IPS DF 6.9 (cell line): ENCODE results near the gene ZNF462.

Experiments
- DNase-seq: peaks from one replicate; pipeline ENCODE4 v3.0.0-alpha.2; 2013; ENCODE audit warnings: low read depth, low spot score
- H3K27ac ChIP-seq: one replicate; pipeline ENCODE4 v1.5.1; 2013; ENCODE audit warnings: low read length, control low read depth
- H3K27me3 ChIP-seq: 2 replicates; pipeline ENCODE4 v1.6.1; 2013; ENCODE audit warnings: mild to moderate bottlenecking, low read length; ENCODE audit not compliant: control insufficient read depth, insufficient read depth
- H3K36me3 ChIP-seq: 2 replicates; pipeline ENCODE4 v1.6.1; 2013; ENCODE audit warnings: low read length; ENCODE audit not compliant: control insufficient read depth, insufficient read depth
- H3K4me1 ChIP-seq: 2 replicates; pipeline ENCODE4 v1.6.1; 2013; ENCODE audit warnings: low read length; ENCODE audit not compliant: control insufficient read depth, insufficient read depth
- H3K4me3 ChIP-seq: 2 replicates; pipeline ENCODE4 v1.5.1; 2013; ENCODE audit warnings: mild to moderate bottlenecking, low read length
- H3K9me3 ChIP-seq: 2 replicates; pipeline ENCODE4 v1.6.1; 2013; ENCODE audit warnings: low read length, inconsistent platforms; ENCODE audit not compliant: control insufficient read depth, insufficient read depth
- WGBS: extraction: QIAGEN DNeasy Blood & Tissue Kit; methylation state at CpG from one replicate; pipeline ENCODE4 v1.1.7; 2013; ENCODE audit warnings: mixed read lengths, missing lambda C conversion rate; ENCODE audit not compliant: insufficient read length, insufficient coverage; 5-methylcytosine and 5-hydroxymethylcytosine counted together

The ZNF462 gene

DNA sequence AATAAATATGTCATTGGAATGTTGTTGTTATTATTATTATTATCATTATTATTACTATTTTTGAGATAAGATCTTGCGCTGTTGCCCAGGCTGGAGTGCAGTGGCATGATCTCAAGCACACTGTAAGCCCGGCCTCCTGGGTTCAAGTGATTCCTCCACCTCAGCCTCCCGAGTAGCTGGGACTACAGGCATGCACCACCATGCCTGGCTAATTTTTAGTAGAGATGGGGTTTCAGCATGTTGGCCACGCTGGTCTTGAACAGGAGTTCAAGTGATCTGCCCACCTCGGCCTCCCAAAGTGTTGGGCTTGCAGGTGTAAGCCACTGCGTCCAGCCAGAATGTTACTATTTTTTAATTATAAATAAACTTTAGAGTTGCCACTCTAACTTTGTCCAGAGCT, 14.4 kb downstream of the ZNF462 start:
- Histone ChIP-seq H3K4me3 (no peak overlapping the region), H3K4me1 (peaks cover 21% of the 10 kb centered on the region; the same call in 1 of the 2 replicates), H3K9me3 (no peaks in the 10 kb centered on the region), H3K27ac (no peak overlapping the region), H3K27me3 (no peaks in the 10 kb centered on the region), H3K36me3 (no peaks in the 10 kb centered on the region)
- WGBS: no CpG with 5 or more reads among the region's 6 CpGs
- no peak for DNase-seq

DNA sequence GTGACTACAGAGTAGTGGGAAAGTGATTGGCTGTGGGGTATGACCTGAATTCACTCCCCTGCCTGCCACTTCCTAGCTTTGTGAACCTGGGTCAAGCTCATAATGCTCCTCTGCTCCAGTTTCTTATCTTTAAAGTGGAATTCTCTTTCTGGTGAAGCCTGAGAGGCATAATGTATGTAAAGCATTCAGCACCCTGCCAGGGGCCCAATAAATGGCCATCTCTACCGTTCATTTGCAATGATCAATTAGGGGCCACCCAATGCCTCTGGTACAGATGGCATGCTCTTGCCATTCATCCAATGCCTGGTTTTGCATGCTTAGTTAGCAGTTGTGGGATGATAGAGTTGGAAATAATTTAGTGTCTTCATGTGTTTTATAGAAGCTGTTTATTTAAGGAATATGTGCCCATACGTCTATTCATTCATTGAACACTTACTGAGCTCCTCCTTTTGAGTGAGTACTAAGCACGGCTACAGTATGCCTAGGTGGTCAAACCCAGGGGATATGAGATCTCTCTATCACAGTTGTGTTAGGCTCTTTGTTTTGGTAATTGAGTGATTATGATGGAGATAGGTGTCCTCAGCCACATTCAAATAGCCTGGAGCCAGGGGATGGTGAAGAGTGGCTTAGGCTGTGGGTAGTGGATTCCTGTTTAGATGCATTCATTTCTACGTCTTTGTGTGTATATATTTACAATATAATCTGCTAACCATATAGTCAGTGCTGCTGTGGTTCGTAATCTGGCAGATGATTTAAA, 15.3 kb downstream of the ZNF462 start:
- H3K4me3 ChIP-seq: no peak overlapping the region; the same call in 1 of the 2 replicates
- H3K27ac ChIP-seq: peak overlapping the region; percentile 55
- no peak for DNase-seq
- no CpG with 5 or more reads among the region's 5 CpGs for WGBS
- H3K36me3 ChIP-seq: no peaks in the 10 kb centered on the region
- H3K27me3 ChIP-seq: no peaks in the 10 kb centered on the region
- no peaks in the 10 kb centered on the region for H3K9me3 ChIP-seq
- peaks cover 21% of the 10 kb centered on the region; the same call in 1 of the 2 replicates for H3K4me1 ChIP-seq

DNA sequence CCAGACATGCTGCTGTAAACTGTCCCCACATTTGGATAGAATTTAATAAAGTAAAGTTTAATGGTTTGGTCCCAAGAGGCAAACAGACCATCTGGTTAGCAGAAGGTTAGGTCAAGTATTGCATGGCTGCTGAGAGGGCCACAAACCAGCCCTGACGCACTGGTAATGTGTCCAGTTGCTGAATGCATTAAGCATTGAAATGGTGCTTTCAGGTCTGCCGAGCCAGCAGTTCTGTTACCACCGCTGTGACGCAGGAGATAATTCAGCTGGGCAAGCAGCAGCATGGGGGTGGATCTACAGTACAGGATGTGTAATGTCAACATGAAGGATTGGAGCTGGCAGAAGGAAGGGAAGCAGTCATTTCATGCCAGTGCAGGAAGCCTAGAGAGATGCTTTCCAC, 16.0 kb downstream of the ZNF462 start:
- Histone ChIP-seq H3K4me1 (peaks cover 20% of the 10 kb centered on the region; the same call in 1 of the 2 replicates), H3K9me3 (no peaks in the 10 kb centered on the region), H3K4me3 (no peak overlapping the region), H3K27me3 (no peaks in the 10 kb centered on the region), H3K36me3 (no peaks in the 10 kb centered on the region), H3K27ac (no peak overlapping the region)
- no peak for DNase-seq
- WGBS: no CpG with 5 or more reads among the region's 4 CpGs

DNA sequence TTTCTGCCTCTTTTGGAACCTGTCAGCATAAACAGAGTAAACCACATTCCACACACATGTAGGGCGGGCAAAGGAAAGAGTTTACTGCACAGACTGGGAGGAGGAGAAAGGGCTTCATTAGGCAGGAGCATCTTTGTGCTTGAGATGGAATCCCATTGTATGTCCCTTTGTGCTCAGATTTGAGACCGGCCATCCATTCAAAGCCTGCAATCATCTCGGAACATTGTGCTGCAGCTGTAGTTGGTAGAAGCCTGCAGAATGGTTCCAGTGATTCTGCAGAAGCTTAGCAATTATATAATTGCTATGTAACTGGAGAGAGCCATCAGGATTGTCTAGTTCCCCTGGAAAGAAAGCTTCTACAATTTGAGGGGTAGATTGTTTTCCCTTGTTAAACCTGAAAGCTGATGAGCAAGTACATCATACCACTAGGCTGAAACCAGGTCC, 16.5 kb downstream of the ZNF462 start:
- Histone ChIP-seq H3K27ac (no peak overlapping the region), H3K9me3 (no peaks in the 10 kb centered on the region), H3K4me1 (peaks cover 20% of the 10 kb centered on the region; the same call in 1 of the 2 replicates), H3K4me3 (no peak overlapping the region), H3K27me3 (no peaks in the 10 kb centered on the region), H3K36me3 (no peaks in the 10 kb centered on the region)
- no CpG with 5 or more reads among the region's 3 CpGs for WGBS
- no peak for DNase-seq

DNA sequence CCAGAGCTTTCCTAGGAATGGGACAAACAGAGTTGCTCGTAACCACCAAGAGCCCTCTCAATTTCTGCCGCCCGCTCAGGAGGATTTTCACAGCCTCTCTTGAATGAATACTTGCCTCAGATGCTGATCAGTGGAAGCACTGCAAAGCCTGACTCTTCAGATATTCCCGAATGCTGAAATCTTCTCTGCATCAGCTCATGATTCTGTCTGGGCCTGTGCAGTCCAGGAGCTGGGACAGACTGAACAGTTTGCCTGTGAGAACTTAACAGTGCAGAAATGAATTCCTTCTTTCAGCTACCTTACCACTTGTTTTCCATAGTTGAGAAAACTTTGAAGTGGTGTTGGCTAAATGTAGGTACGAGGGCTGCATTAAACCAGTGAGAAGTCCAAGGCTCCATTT, 17.1 kb downstream of the ZNF462 start:
- H3K36me3 ChIP-seq: no peaks in the 10 kb centered on the region
- no peak overlapping the region for H3K4me3 ChIP-seq
- WGBS: no CpG with 5 or more reads among the region's 5 CpGs
- no peaks in the 10 kb centered on the region for H3K27me3 ChIP-seq
- no peaks in the 10 kb centered on the region for H3K9me3 ChIP-seq
- peaks cover 20% of the 10 kb centered on the region; the same call in 1 of the 2 replicates for H3K4me1 ChIP-seq
- H3K27ac ChIP-seq: no peak overlapping the region
- no peak for DNase-seq

DNA sequence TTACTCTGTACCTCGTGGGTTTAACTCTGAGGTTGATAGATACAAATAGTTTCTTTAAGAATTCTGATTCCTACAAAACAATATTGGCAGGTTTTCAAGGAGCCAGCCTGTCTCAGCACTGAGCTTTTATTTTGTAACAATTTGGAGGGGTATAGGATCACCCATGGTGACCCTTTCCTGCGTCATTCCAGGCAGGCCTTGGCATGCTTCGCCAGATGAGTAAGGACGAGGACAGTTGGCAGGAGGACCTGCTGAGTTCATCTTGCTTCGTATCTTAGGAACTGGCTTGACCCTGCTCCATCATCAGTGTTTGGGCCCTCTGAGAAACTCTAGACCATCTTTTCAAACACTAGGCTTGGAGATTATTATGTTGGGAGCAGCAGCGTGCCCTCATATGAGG, 17.9 kb downstream of the ZNF462 start:
- no peak for DNase-seq
- no peaks in the 10 kb centered on the region for H3K9me3 ChIP-seq
- no peaks in the 10 kb centered on the region for H3K36me3 ChIP-seq
- no peak overlapping the region for H3K27ac ChIP-seq
- peaks cover 20% of the 10 kb centered on the region; the same call in 1 of the 2 replicates for H3K4me1 ChIP-seq
- H3K27me3 ChIP-seq: no peaks in the 10 kb centered on the region
- no peak overlapping the region for H3K4me3 ChIP-seq
- no CpG with 5 or more reads among the region's 6 CpGs for WGBS

DNA sequence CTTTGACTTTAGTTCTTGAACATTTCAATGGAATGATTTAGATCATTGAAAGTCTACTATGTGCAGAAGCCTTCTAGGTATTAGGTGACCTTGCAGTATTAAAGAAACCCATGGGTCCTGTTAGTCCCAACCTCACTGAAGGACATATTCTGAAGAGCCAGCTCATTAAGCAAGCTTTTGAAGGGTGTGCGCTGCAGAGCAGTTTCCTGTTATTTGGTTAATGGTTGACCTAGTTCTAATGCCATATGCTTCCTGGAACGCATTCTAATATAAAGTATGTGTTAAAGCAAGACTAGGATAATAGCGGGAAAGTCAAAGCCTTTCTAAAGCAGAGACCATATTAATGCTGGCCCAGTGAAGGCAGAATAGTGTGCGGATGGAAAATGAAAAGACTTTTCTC, 20.1 kb downstream of the ZNF462 start:
- H3K4me3 ChIP-seq: no peak overlapping the region
- H3K27ac ChIP-seq: no peak overlapping the region
- DNase-seq: no peak
- no peaks in the 10 kb centered on the region for H3K27me3 ChIP-seq
- no peaks in the 10 kb centered on the region for H3K9me3 ChIP-seq
- H3K4me1 ChIP-seq: peaks cover 17% of the 10 kb centered on the region; the same call in 1 of the 2 replicates
- WGBS: no CpG with 5 or more reads among the region's 4 CpGs
- H3K36me3 ChIP-seq: no peaks in the 10 kb centered on the region

DNA sequence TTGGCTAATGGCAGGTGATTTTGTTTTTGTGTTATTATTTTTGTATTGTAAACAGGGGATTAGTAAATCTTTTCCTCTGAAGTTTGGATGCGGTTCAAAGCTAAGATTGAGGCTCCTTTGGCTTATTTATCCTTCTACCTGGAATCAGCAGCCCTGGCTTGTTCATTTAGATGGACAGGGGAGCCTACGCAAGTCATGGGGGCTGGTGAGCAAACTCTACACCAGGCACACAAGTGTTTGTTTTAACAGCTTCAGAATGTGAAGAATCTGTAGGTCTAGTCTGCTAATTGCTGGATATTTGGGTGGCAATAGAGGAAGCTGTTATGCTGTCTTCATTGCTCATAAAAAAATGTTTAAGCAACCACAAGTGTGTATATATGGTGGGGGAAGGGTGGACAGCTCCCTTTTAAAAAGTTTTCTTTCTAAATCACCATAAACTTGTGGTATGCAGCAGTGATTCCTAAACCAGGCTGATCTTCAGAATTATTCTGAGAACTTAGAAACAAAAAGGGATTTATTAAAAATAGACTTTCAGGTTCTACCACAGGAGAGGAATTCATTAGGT, 20.7 kb downstream of the ZNF462 start:
- Histone ChIP-seq H3K9me3 (no peaks in the 10 kb centered on the region), H3K27ac (no peak overlapping the region), H3K4me3 (no peak overlapping the region), H3K4me1 (peaks cover 15% of the 10 kb centered on the region; the same call in 1 of the 2 replicates), H3K27me3 (no peaks in the 10 kb centered on the region), H3K36me3 (no peaks in the 10 kb centered on the region)
- no peak for DNase-seq
- WGBS: no CpG with 5 or more reads among the region's 2 CpGs

DNA sequence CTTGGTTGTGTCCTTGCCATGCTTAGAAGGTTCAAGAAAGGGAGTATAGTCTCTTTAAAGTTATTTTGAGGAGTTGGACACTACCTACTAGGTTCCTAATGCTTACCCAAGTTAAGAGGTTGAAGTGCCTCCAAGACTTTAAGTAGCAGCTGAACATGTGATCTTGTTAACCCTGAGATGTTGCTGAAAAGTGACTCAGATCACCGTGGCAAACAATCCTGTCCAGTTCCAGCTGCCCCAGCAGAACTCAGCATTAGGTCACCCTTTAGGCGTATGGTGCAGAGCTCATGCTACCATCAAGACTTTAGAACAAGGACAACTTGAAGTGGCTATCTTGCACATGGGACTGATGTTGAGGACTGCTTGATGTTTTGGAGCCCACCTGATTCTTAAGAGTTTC, 22.5 kb downstream of the ZNF462 start:
- DNase-seq: no peak
- Histone ChIP-seq H3K4me1 (peaks cover 5% of the 10 kb centered on the region; the same call in 1 of the 2 replicates), H3K9me3 (no peaks in the 10 kb centered on the region), H3K36me3 (no peaks in the 10 kb centered on the region), H3K27me3 (no peaks in the 10 kb centered on the region), H3K27ac (no peak overlapping the region), H3K4me3 (no peak overlapping the region)
- WGBS: no CpG with 5 or more reads among the region's 2 CpGs

DNA sequence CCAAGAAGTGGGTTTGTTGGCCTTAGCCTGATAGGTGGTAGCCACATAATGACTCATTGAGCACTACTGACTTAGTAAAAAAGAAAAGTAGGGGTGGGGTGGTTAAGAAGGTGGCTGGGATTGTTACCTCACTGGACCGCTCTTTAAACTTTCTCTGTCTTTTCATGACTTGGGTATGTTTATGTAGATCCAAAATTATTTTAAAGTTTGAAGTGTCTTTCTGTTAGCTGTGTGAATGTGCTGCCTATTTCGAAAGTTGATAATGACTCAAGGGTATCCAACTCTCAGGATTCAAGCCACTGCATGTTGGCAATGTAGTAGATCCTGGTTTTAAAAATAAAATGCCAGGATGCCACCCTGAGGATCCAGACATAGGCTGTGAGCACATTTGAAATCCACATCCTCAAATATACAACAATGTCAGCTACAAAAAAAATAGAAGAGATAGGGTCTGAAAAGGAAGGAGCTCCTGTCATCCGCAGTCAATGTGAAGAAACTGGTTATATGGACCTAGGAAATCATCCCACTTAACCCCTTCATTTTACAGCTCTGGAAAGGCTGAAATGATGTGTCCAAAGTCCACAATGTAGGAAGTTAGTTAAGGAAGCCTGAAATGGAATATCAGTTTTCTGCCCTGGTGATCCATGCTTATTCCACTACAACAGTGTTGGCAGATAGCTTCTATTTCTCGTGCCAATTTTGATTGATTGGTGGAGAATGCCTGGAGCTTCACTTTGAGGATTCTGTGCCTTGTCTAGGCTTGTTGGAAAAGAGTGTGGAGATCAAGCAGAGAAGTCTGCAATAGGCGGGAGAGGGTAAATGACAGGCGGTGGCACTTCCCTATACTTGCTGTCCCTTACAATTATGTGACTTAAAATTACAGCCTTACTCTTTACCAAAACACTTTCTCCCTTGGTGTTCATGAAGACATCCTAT, 23.4 kb downstream of the ZNF462 start:
- H3K27me3 ChIP-seq: no peaks in the 10 kb centered on the region
- DNase-seq: no peak
- WGBS: no CpG with 5 or more reads among the region's 6 CpGs
- no peak overlapping the region for H3K4me3 ChIP-seq
- H3K36me3 ChIP-seq: no peaks in the 10 kb centered on the region
- no peak overlapping the region for H3K27ac ChIP-seq
- H3K9me3 ChIP-seq: no peaks in the 10 kb centered on the region
- H3K4me1 ChIP-seq: peaks cover 2% of the 10 kb centered on the region; the same call in 1 of the 2 replicates
